ENCODE data around the gene TBC1D3.
"Not testable (repeated sequence)": the region's sequence is repeated elsewhere in the genome, so short reads cannot be mapped to it uniquely, and the experiment has no call there.

GRCh38 chr17:38232790-38233189, 40.4 kb upstream of the TBC1D3 start:
- not testable (repeated sequence) for TF ChIP-seq CTCF, EP300, POLR2A (IDR thresholded peaks at IDR 0.05)
